CD4-positive, alpha-beta T cell treated with Interleukin-4 for 4 hours (primary cell): ENCODE measurements around the gene COL28A1.
"Not testable (repeated sequence)": the region's sequence is repeated elsewhere in the genome, so short reads cannot be mapped to it uniquely, and the experiment has no call there.

Source experiments
- DNase-seq: peaks from one replicate; pipeline ENCODE4 v3.0.0-alpha.2; 2020

The COL28A1 gene

GRCh38 chr7:7516156-7516555 is 19.5 kb downstream of the COL28A1 start:
- DNase-seq: no peak

- no peak for DNase-seq
Measured at GRCh38 chr7:7512861-7513597, 22.6 kb downstream of the COL28A1 start.

GRCh38 chr7:7510794-7511193 is 24.9 kb downstream of the COL28A1 start:
- DNase-seq: no peak

GRCh38 chr7:7505915-7506314 is 29.8 kb downstream of the COL28A1 start:
- no peak for DNase-seq

GRCh38 chr7:7504910-7505704 is 30.6 kb downstream of the COL28A1 start:
- no peak for DNase-seq

- no peak for DNase-seq
Measured at GRCh38 chr7:7499892-7500291, 35.8 kb downstream of the COL28A1 start.

GRCh38 chr7:7498856-7499255 is 36.8 kb downstream of the COL28A1 start:
- DNase-seq: no peak

GRCh38 chr7:7496311-7496710 is 39.4 kb downstream of the COL28A1 start:
- no peak for DNase-seq

- DNase-seq: no peak
Measured at GRCh38 chr7:7495171-7495570, 40.5 kb downstream of the COL28A1 start.

GRCh38 chr7:7491044-7491443 is 44.6 kb downstream of the COL28A1 start:
- no peak for DNase-seq

- DNase-seq: no peak
Measured at GRCh38 chr7:7490003-7490402, 45.7 kb downstream of the COL28A1 start.

- DNase-seq: no peak
Measured at GRCh38 chr7:7489546-7489945, 46.1 kb downstream of the COL28A1 start.

- DNase-seq: no peak
Measured at GRCh38 chr7:7486362-7486761, 49.3 kb downstream of the COL28A1 start.

- DNase-seq: no peak
Measured at GRCh38 chr7:7484072-7484471, 51.6 kb downstream of the COL28A1 start.

- DNase-seq: no peak
Measured at GRCh38 chr7:7481802-7482201, 53.9 kb downstream of the COL28A1 start.

GRCh38 chr7:7479275-7479805 is 56.3 kb downstream of the COL28A1 start:
- no peak for DNase-seq

GRCh38 chr7:7478569-7478968 is 57.1 kb downstream of the COL28A1 start:
- DNase-seq: no peak

- DNase-seq: not testable (repeated sequence)
Measured at GRCh38 chr7:7477641-7478040, 58.0 kb downstream of the COL28A1 start.

- DNase-seq: no peak
Measured at GRCh38 chr7:7476381-7476780, 59.3 kb downstream of the COL28A1 start.

GRCh38 chr7:7475601-7476000 is 60.1 kb downstream of the COL28A1 start:
- DNase-seq: no peak

GRCh38 chr7:7474436-7474835 is 61.2 kb downstream of the COL28A1 start:
- DNase-seq: no peak

- DNase-seq: not testable (repeated sequence)
Measured at GRCh38 chr7:7464991-7465765, 70.5 kb downstream of the COL28A1 start.

GRCh38 chr7:7454000-7454399 is 81.7 kb downstream of the COL28A1 start:
- DNase-seq: no peak
